ENCODE data around the gene APPBP2.
"Not testable (repeated sequence)": the region's sequence is repeated elsewhere in the genome, so short reads cannot be mapped to it uniquely, and the experiment has no call there.

Gene APPBP2

DNA sequence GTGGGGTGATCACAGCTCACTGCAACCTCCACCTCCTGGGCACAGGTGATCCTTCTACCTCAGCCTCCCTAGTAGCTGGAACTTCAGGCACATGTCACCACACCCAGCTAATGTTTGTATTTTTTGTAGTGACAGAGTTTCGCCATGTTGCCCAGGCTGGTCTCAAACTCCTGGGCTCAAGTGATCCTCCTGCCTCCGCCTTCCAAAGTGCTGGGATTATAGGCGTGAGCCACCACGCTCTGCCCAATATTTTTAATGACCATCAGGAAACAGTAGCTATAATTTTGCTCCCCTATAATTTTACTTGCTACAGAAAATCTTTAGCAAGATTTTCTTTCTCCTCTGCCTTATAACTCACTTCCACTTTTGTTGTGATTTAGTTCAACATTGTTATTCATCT is 29.7 kb upstream of the APPBP2 start:
- Histone ChIP-seq H3K4me3 (ENCODE audit: low read length) (no peak overlapping the region), H3K27ac (ENCODE audit: low read length) (no peak overlapping the region), H3K27me3 (ENCODE audit: control insufficient read depth, insufficient read depth, low read length) (no peaks in the 10 kb centered on the region), H3K4me1 (ENCODE audit: control insufficient read depth, insufficient read depth, low read length) (no peaks in the 10 kb centered on the region), H3K9me3 (ENCODE audit: control insufficient read depth, insufficient read depth, low read length) (peaks cover 2% of the 10 kb centered on the region; the same call in 1 of the 2 replicates), H3K36me3 (ENCODE audit: control insufficient read depth, insufficient read depth, low read length) (no peaks in the 10 kb centered on the region)
- DNase-seq (ENCODE audit: low read depth, low spot score), result no peak
- no CpG with 5 or more reads among the region's 4 CpGs for WGBS (ENCODE audit: insufficient coverage, insufficient read length)

DNA sequence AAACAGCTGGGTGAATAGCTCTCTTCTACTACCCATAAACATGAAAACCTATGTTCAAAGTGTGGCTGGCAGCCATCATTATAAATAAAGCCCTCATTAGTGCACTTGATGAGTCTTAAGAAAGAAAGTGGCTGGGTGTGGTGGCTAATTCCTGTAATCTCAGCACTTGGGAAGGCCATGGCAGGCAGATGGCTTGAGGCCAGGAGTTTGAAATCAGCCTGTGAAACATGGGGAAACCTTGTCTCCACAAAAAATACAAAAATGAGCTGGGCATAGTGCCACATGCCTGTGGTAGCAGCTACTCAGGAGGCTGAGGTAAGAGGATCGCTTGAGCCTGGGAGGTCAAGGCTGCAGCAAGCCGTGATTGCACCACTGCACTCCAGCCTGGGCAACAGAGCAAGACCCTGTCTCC is 28.3 kb upstream of the APPBP2 start:
- no peak overlapping the region for H3K27ac ChIP-seq (ENCODE audit: low read length)
- peaks cover 2% of the 10 kb centered on the region; the same call in 1 of the 2 replicates for H3K9me3 ChIP-seq (ENCODE audit: control insufficient read depth, insufficient read depth, low read length)
- no peaks in the 10 kb centered on the region for H3K27me3 ChIP-seq (ENCODE audit: control insufficient read depth, insufficient read depth, low read length)
- H3K4me3 ChIP-seq (ENCODE audit: low read length), result no peak overlapping the region
- no peaks in the 10 kb centered on the region for H3K4me1 ChIP-seq (ENCODE audit: control insufficient read depth, insufficient read depth, low read length)
- H3K36me3 ChIP-seq (ENCODE audit: control insufficient read depth, insufficient read depth, low read length), result no peaks in the 10 kb centered on the region
- no peak for DNase-seq (ENCODE audit: low read depth, low spot score)
- no CpG with 5 or more reads among the region's 2 CpGs for WGBS (ENCODE audit: insufficient coverage, insufficient read length)

DNA sequence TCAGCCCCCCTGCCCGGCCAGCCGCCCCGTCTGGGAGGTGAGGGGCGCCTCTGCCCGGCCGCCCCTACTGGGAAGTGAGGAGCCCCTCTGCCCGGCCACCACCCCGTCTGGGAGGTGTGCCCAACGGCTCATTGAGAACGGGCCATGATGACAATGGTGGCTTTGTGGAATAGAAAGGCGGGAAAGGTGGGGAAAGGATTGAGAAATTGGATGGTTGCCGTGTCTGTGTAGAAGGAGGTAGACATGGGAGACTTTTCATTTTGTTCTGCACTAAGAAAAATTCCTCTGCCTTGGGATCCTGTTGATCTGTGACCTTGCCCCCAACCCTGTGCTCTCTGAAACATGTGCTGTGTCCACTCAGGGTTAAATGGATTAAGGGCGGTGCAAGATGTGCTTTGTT is 26.2 kb upstream of the APPBP2 start:
- DNase-seq (ENCODE audit: low read depth, low spot score); H3K4me1 ChIP-seq (ENCODE audit: control insufficient read depth, insufficient read depth, low read length); H3K27me3 ChIP-seq (ENCODE audit: control insufficient read depth, insufficient read depth, low read length); H3K4me3 ChIP-seq (ENCODE audit: low read length); H3K36me3 ChIP-seq (ENCODE audit: control insufficient read depth, insufficient read depth, low read length); H3K27ac ChIP-seq (ENCODE audit: low read length); H3K9me3 ChIP-seq (ENCODE audit: control insufficient read depth, insufficient read depth, low read length): not testable (repeated sequence)
- no CpG with 5 or more reads among the region's 13 CpGs for WGBS (ENCODE audit: insufficient coverage, insufficient read length)

DNA sequence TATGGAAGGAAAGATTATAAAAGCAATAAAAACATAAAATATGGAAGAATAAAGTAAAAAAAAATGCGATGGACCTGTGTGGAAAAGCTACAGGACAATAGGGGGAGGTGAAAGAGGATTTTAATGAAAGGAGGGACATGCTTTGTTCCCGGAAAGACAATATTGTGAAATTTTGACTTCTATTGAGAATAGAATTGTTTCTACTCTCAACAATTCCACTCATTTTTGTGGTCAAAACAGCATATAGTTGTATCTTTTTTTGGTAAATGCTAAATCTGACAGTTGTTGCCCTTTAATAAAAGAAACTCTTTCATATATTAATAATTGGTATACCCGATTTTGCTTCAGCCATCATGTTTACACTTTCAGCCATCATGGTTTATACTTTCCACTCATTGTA is 22.9 kb upstream of the APPBP2 start:
- Histone ChIP-seq H3K4me1 (ENCODE audit: control insufficient read depth, insufficient read depth, low read length) (no peaks in the 10 kb centered on the region), H3K27me3 (ENCODE audit: control insufficient read depth, insufficient read depth, low read length) (no peaks in the 10 kb centered on the region), H3K9me3 (ENCODE audit: control insufficient read depth, insufficient read depth, low read length) (no peaks in the 10 kb centered on the region; the same call in 1 of the 2 replicates), H3K36me3 (ENCODE audit: control insufficient read depth, insufficient read depth, low read length) (no peaks in the 10 kb centered on the region), H3K4me3 (ENCODE audit: low read length) (no peak overlapping the region), H3K27ac (ENCODE audit: low read length) (no peak overlapping the region)
- WGBS (ENCODE audit: insufficient coverage, insufficient read length), result 100% methylated on average over 1 of the region's 3 CpGs
- no peak for DNase-seq (ENCODE audit: low read depth, low spot score)

DNA sequence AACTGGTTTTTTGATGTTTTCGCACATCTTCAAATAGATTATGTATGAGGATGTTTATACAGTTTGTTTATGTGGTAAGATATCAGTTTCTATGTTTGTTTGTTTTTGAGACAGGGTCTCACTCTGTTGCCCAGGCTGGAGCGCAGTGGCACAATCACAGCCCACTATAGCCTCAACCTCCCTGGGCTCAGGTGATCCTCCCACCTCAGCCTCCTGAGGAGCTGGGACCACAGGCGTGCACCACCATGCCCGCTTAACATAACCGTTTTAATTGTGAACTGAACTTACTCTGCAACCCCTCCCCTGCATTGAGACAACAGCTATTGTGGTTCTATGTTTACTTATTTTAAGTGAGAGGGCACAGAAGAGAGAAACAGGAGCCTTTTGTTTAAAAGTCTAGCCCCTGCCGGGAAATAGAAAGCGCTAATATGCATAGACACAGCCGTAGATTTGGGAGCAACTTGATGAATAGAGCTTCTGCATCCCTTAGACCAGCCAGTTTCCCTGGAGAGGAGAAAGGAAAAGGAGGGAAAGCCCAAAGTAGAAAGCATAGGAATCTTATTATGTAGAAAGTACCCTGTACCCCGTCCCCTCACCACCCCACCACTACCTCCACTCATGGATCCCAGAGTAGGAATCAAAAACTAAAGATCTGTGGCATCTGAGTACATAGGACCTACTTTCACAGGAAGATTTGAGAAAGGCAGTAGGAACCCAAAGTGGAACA is 19.6 kb upstream of the APPBP2 start:
- H3K9me3 ChIP-seq (ENCODE audit: control insufficient read depth, insufficient read depth, low read length), result no peaks in the 10 kb centered on the region
- H3K36me3 ChIP-seq (ENCODE audit: control insufficient read depth, insufficient read depth, low read length), result no peaks in the 10 kb centered on the region
- H3K4me3 ChIP-seq (ENCODE audit: low read length), result no peak overlapping the region
- WGBS (ENCODE audit: insufficient coverage, insufficient read length), result 100% methylated on average over 1 of the region's 9 CpGs
- no peak for DNase-seq (ENCODE audit: low read depth, low spot score)
- no peaks in the 10 kb centered on the region for H3K4me1 ChIP-seq (ENCODE audit: control insufficient read depth, insufficient read depth, low read length)
- H3K27ac ChIP-seq (ENCODE audit: low read length), result no peak overlapping the region
- no peaks in the 10 kb centered on the region for H3K27me3 ChIP-seq (ENCODE audit: control insufficient read depth, insufficient read depth, low read length)

DNA sequence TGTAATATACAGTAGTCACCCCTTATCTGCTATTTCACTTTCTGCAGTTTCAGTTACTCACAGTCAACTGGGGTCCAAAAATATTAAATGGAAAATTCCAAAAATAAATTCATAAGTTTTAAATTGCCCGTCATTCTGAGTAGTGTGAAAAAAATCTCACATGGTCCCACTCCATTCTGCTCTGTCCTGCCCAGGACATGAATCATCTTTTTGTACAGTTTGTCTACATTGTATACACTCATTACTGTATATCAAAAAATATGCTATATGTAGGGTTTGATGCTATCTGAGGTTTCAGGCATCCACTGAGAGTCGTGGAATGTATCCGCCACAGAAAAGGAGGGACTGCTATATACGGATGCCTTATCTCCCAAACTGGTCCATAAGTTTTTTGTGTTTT is 16.0 kb upstream of the APPBP2 start:
- no peaks in the 10 kb centered on the region for H3K9me3 ChIP-seq (ENCODE audit: control insufficient read depth, insufficient read depth, low read length)
- H3K36me3 ChIP-seq (ENCODE audit: control insufficient read depth, insufficient read depth, low read length), result no peaks in the 10 kb centered on the region
- no peak overlapping the region for H3K4me3 ChIP-seq (ENCODE audit: low read length)
- no peak overlapping the region for H3K27ac ChIP-seq (ENCODE audit: low read length)
- H3K27me3 ChIP-seq (ENCODE audit: control insufficient read depth, insufficient read depth, low read length), result no peaks in the 10 kb centered on the region
- DNase-seq (ENCODE audit: low read depth, low spot score), result no peak
- no peaks in the 10 kb centered on the region for H3K4me1 ChIP-seq (ENCODE audit: control insufficient read depth, insufficient read depth, low read length)
- no CpG with 5 or more reads among the region's 4 CpGs for WGBS (ENCODE audit: insufficient coverage, insufficient read length)

DNA sequence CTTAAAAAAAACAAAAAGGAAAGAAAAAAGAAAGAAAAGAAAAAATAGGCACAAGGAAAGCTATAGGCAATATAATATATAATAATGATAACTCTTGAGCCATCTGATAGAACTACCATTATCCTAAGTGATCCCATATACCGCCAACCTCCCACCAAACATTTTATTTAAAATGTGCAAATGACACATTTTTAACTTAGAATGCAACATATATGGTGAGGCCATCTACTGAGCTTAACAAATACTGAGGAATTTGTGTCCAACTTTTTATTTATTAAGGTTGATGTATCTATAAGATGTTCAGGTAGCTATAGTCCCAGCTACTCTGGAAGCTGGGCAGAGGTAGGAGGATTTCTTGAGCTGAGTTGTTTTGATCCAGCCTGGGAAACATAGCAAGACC is 14.4 kb upstream of the APPBP2 start:
- Histone ChIP-seq H3K4me1 (ENCODE audit: control insufficient read depth, insufficient read depth, low read length) (no peaks in the 10 kb centered on the region), H3K27ac (ENCODE audit: low read length) (no peak overlapping the region), H3K27me3 (ENCODE audit: control insufficient read depth, insufficient read depth, low read length) (no peaks in the 10 kb centered on the region), H3K4me3 (ENCODE audit: low read length) (no peak overlapping the region), H3K9me3 (ENCODE audit: control insufficient read depth, insufficient read depth, low read length) (no peaks in the 10 kb centered on the region), H3K36me3 (ENCODE audit: control insufficient read depth, insufficient read depth, low read length) (no peaks in the 10 kb centered on the region)
- WGBS (ENCODE audit: insufficient coverage, insufficient read length), result 100% methylated on average over 1 of the region's 1 CpG
- no peak for DNase-seq (ENCODE audit: low read depth, low spot score)

DNA sequence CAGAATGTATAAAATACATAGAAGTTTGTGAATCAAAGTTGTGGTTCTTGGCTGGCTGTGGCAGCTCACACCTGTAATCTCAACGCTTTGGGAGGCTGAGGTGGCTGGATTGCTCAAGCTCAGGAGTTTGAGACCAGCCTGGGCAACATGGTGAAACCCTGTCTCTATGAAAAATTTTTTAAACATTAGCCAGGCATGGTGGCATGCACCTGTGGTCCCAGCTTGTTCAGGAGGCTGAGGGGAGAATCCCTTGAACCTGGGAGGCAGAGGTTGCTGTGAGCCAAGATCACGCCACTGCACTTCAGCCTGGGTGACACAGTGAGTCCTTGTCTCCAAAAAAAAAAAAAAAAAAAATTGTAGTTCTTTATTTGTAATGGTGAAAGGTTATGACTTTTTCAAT is 13.8 kb upstream of the APPBP2 start:
- no CpG with 5 or more reads among the region's 2 CpGs for WGBS (ENCODE audit: insufficient coverage, insufficient read length)
- H3K9me3 ChIP-seq (ENCODE audit: control insufficient read depth, insufficient read depth, low read length), result no peaks in the 10 kb centered on the region
- no peak overlapping the region for H3K4me3 ChIP-seq (ENCODE audit: low read length)
- H3K27me3 ChIP-seq (ENCODE audit: control insufficient read depth, insufficient read depth, low read length), result no peaks in the 10 kb centered on the region
- no peaks in the 10 kb centered on the region for H3K4me1 ChIP-seq (ENCODE audit: control insufficient read depth, insufficient read depth, low read length)
- no peak overlapping the region for H3K27ac ChIP-seq (ENCODE audit: low read length)
- no peaks in the 10 kb centered on the region for H3K36me3 ChIP-seq (ENCODE audit: control insufficient read depth, insufficient read depth, low read length)
- no peak for DNase-seq (ENCODE audit: low read depth, low spot score)

DNA sequence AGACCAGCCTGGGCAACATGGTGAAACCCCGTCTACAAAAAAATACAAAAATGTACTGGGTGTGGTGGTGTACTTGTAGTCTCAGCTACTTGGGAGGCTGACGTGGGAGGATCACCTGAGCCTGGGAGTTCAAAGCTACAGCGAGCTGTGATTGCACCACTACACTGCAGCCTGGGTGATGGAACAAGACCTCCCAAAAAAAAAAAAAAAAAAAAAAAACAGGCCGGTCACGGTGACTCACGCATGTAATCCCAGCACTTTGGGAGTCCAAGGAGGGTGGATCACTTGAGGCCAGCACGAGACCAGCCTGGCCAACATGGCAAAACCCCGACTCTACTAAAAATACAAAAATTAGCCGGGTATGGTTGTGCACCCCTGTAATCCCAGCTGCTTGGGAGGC is 12.7 kb upstream of the APPBP2 start:
- no peaks in the 10 kb centered on the region for H3K36me3 ChIP-seq (ENCODE audit: control insufficient read depth, insufficient read depth, low read length)
- no peaks in the 10 kb centered on the region for H3K9me3 ChIP-seq (ENCODE audit: control insufficient read depth, insufficient read depth, low read length)
- no peak for DNase-seq (ENCODE audit: low read depth, low spot score)
- no peak overlapping the region for H3K27ac ChIP-seq (ENCODE audit: low read length)
- WGBS (ENCODE audit: insufficient coverage, insufficient read length), result no CpG with 5 or more reads among the region's 9 CpGs
- H3K4me3 ChIP-seq (ENCODE audit: low read length), result no peak overlapping the region
- H3K4me1 ChIP-seq (ENCODE audit: control insufficient read depth, insufficient read depth, low read length), result no peaks in the 10 kb centered on the region
- H3K27me3 ChIP-seq (ENCODE audit: control insufficient read depth, insufficient read depth, low read length), result no peaks in the 10 kb centered on the region

DNA sequence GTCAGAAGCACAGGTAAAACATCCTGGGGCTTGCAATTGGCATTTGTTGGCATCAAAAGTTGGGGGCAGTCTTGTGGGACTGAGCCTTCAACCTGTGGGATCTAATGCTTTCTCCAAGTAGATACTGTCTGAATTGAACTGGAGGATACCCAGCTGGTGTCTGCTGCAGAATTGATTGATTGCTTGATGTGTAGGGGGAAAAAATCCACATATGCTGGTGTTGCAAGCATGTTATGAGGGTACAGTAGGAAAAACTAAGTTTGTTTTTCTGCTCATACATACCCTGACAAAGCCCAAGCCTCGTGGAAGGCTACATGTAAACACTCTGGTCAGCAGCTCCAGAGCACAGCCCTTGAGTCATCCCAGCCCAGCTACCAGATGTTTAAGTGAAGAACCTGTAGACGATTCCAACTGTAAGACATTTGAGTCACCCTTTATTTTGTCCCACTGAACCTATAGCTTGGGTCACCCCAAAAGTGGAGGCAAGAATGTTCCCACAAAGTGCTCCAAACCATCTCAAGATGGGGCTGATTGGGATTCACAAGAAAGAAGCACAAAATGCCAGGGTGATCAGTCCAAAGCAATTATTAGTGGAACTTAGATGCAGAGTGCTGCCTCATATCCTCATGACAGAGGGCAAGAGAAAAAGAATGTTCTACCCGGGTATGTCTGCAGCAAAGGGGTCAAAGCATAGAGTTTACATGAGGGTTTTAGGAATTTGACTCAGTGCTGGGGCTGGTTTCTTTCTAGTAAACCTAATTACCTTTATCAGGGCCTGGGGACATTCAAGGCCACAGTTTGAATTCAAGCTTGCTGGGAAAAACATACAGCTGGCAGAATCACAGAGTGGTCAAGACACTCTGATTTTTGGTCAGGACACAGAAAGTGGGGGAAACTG is 9.6 kb upstream of the APPBP2 start:
- H3K4me3 ChIP-seq (ENCODE audit: low read length), result no peak overlapping the region
- H3K4me1 ChIP-seq (ENCODE audit: control insufficient read depth, insufficient read depth, low read length), result no peaks in the 10 kb centered on the region
- no peak for DNase-seq (ENCODE audit: low read depth, low spot score)
- no CpG with 5 or more reads among the region's 3 CpGs for WGBS (ENCODE audit: insufficient coverage, insufficient read length)
- no peak overlapping the region for H3K27ac ChIP-seq (ENCODE audit: low read length)
- no peaks in the 10 kb centered on the region for H3K9me3 ChIP-seq (ENCODE audit: control insufficient read depth, insufficient read depth, low read length)
- H3K36me3 ChIP-seq (ENCODE audit: control insufficient read depth, insufficient read depth, low read length), result no peaks in the 10 kb centered on the region
- H3K27me3 ChIP-seq (ENCODE audit: control insufficient read depth, insufficient read depth, low read length), result no peaks in the 10 kb centered on the region
